LNCaP clone FGC (cell line): Measurements from ENCODE around the gene ANKRD53.
"Not testable (repeated sequence)": the region's sequence is repeated elsewhere in the genome, so short reads cannot be mapped to it uniquely, and the experiment has no call there.

Source experiments
- DNase-seq: peaks from one replicate; pipeline ENCODE4 v3.0.0-alpha.2; 2011; ENCODE audit warnings: low read depth
- H3K4me3 ChIP-seq: 2 replicates; pipeline ENCODE4 v1.5.1; 2011; ENCODE audit warnings: mild to moderate bottlenecking, low read depth, low read length, control low read depth
- TF ChIP-seq, protein P1 (sequence below): IDR thresholded peaks from 2 replicates; pipeline ENCODE4 v1.5.1; 2012; ENCODE audit warnings: mild to moderate bottlenecking; ENCODE audit not compliant: control insufficient read depth, insufficient read depth; ENCODE audit errors: extremely low read depth

The ANKRD53 gene

DNA sequence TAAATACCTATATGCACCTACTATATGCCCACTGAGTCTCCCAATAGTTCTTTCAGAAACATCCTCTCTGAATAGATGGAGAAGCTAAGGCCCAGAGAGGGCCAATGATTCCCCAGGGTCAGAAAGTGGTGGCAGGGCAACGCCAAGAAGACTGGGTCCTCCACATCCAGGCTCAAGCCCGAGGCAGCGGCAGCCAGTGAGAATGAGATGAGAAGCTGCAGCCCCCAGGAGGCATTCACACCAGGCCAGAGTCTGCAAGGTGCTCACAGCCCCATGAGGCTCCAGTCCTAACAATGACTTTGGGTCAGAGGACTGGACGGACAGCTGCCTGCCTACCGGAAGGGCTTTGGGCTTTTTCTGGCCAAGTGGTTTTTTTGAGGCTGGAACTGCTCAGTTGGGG, 12.7 kb downstream of the ANKRD53 start:
- H3K4me3 ChIP-seq = no peak overlapping the region
- TF ChIP-seq, protein P1, sequence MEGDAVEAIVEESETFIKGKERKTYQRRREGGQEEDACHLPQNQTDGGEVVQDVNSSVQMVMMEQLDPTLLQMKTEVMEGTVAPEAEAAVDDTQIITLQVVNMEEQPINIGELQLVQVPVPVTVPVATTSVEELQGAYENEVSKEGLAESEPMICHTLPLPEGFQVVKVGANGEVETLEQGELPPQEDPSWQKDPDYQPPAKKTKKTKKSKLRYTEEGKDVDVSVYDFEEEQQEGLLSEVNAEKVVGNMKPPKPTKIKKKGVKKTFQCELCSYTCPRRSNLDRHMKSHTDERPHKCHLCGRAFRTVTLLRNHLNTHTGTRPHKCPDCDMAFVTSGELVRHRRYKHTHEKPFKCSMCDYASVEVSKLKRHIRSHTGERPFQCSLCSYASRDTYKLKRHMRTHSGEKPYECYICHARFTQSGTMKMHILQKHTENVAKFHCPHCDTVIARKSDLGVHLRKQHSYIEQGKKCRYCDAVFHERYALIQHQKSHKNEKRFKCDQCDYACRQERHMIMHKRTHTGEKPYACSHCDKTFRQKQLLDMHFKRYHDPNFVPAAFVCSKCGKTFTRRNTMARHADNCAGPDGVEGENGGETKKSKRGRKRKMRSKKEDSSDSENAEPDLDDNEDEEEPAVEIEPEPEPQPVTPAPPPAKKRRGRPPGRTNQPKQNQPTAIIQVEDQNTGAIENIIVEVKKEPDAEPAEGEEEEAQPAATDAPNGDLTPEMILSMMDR = no peak
- no peak for DNase-seq

- DNase-seq = no peak
- no peak overlapping the region for H3K4me3 ChIP-seq
- TF ChIP-seq, protein P1 = no peak
These were observed 13.3 kb downstream of the ANKRD53 start for GRCh38 chr2:70991742-70992141.

DNA sequence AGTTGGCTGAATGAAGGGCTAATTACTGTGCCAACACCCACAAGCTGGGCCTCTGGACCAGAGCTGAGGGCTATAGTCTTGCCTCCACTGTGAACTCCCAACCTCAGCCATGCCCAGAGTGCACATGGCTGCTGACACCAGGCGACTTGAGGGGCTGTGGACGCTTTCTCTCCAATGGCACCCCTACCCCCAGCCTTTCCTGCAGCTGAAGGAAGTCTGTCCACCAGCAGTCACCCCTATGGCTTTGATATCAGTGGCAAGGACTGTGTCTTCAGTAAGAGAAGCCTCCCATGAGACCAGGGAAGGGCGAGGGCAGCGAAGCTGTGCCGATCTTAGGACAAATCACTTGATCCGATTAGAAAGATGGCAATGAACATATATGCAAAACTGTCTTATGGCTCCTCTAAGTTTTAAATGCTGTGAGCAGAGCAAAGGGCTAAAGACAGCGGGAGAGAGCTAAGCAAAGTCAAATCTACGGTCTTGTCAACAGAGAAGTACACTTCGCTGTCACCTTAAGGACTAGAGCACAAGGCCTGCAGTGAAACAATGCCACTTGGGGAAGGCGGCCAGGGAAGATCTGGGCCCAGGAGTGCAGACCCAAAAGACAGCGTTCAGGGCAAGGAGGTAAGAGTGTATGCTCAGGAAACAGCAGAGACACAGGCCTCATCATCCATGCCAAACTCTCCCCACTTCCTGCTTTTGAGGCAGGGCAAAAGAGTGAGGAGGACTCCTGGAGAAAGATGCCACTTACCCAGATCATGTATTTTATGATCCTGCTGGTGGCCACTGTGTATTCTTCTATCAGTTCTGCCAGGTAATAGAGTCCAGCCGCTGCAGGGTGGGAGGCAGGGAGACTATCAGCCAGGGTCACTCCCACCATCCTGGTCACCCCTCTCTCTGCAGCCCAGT, 14.8 kb downstream of the ANKRD53 start:
- TF ChIP-seq, protein P1 = no peak
- H3K4me3 ChIP-seq = peak overlapping the region; percentile 80
- no peak for DNase-seq

- DNase-seq = no peak
These were observed 15.7 kb downstream of the ANKRD53 start for GRCh38 chr2:70994009-70994698.

DNA sequence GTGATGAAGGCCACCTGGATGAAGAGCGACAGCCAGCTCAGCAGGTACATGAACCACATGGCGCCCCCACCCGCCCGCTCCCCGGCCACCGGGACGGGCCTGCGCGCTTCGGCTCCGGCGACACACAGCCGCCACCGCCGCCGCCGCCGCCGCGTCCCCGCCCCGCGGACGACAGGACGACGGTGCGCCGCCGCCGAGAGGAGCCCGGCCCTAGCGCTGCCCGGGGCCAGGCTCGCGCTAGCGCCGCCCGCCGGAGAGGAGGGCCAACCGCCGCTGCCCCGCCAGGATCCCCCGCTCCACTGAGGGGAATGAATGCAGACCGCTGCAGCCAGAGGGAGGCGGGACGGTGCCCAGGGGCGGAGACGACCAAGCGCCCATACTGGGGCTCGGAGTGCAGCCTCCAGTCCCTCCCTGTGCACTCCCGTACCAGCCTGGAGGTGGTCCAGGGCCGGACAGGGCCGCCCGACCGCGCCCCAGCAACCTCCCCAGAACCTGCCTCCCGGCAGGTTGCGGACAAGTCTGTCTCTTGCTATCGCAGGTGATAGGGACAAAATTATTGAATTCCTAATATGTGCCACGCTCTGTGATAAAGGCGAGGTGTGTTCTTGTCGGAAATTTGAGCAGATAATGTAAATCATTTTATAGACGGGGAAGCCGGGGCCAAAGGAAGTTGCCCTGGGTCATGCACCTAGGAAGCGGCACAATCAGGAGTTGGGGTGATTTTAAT, 16.4 kb downstream of the ANKRD53 start, which contains the start of gene TEX261:
TSS of gene TEX261 (minus strand) at position 175 of the 727 bp plus-strand sequence. CDS start at position 59, 116 bp downstream.
- TF ChIP-seq, protein P1 = peak; percentile 85
- peak; percentile 26 for DNase-seq

More at GRCh38 chr2:70994009-70994698, 15.7 kb downstream of the ANKRD53 start:
- TF ChIP-seq, protein P1 = no peak
- peak overlapping the region; percentile 80 for H3K4me3 ChIP-seq

GRCh38 chr2:70995426-70995729, 16.9 kb downstream of the ANKRD53 start:
- H3K4me3 ChIP-seq = peak overlapping the region; percentile 80
- DNase-seq = no peak
- TF ChIP-seq, protein P1 = peak; percentile 40; the same call in 1 of the 2 replicates

More for the DNA sequence above, 16.4 kb downstream of the ANKRD53 start, which contains the start of gene TEX261:
- peak within 1 kb of the TSS; percentile 80 for H3K4me3 ChIP-seq

DNA sequence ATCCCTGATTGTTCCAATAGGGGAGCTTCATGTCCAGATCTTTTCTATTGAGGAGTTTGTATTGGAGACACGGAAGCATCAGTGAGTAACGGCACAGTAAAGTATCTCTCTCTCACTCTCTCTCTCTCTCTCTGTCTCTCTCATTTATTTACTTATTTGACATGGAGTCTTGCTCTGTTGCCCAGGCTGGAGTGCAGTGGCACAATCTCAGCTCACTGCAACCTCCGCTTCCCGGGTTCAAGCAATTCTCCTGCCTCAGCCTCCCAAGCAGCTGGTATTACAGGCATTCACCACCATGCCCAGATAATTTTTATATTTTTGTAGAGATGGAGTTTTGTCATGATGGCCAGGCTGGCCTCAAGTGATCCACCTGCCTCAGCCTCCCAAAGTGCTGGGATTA, 20.5 kb downstream of the ANKRD53 start:
- H3K4me3 ChIP-seq, DNase-seq: not testable (repeated sequence)
